ENCODE data around the gene NEDD4L. TPM values are rescaled to one million over a fixed set of nuclear protein-coding genes. Genes with fewer than 3 reads are reported as not detected.
"Not testable (repeated sequence)": the region's sequence is repeated elsewhere in the genome, so short reads cannot be mapped to it uniquely, and the experiment has no call there.

NEDD4L gene
- 93.0 TPM for polyA plus RNA-seq
- long read RNA-seq, donor 1, full-length matches to known transcripts = 7 of 7 reads
- long read RNA-seq, donor 1, partial matches to known transcripts = 0 of 7 reads
- long read RNA-seq, donor 1, other reads (novel, unspliced or antisense) = 0 of 7 reads
- long read RNA-seq, donor 2, transcript NEDD4L-237 (2 exons, 728 nt) = major isoform, 12 of 15 reads
- long read RNA-seq, donor 2, partial matches to known transcripts = 0 of 15 reads
- long read RNA-seq, donor 2, other reads (novel, unspliced or antisense) = 0 of 15 reads
- long read RNA-seq, donor 3 = 0 reads
- long read RNA-seq, donor 4, transcript NEDD4L-237 (2 exons, 728 nt) = major isoform, 5 of 5 reads
- long read RNA-seq, donor 4, partial matches to known transcripts = 0 of 5 reads
- long read RNA-seq, donor 4, other reads (novel, unspliced or antisense) = 0 of 5 reads
- long read RNA-seq, donor 5, partial matches to known transcripts = 0 of 4 reads
- long read RNA-seq, donor 5, other reads (novel, unspliced or antisense) = 0 of 4 reads
- long read RNA-seq, donor 6, full-length matches to known transcripts = 13 of 45 reads
- long read RNA-seq, donor 6, partial matches to known transcripts = 32 of 45 reads
- long read RNA-seq, donor 6, other reads (novel, unspliced or antisense) = 0 of 45 reads
- long read RNA-seq, donor 7, full-length matches to known transcripts = 9 of 9 reads
- long read RNA-seq, donor 7, partial matches to known transcripts = 0 of 9 reads
- long read RNA-seq, donor 7, other reads (novel, unspliced or antisense) = 0 of 9 reads
- long read RNA-seq, donor 8, transcript NEDD4L-229 (3 exons, 2,743 nt) = minor isoform, 5 of 26 reads
- long read RNA-seq, donor 8, transcript NEDD4L-237 (2 exons, 728 nt) = major isoform, 9 of 26 reads
- long read RNA-seq, donor 8, partial matches to known transcripts = 7 of 26 reads
- long read RNA-seq, donor 8, other reads (novel, unspliced or antisense) = 0 of 26 reads
- long read RNA-seq, donor 9, transcript NEDD4L-237 (2 exons, 728 nt) = major isoform, 10 of 13 reads
- long read RNA-seq, donor 9, partial matches to known transcripts = 0 of 13 reads
- long read RNA-seq, donor 9, other reads (novel, unspliced or antisense) = 0 of 13 reads
- long read RNA-seq, donor 10, transcript NEDD4L-237 (2 exons, 728 nt) = major isoform, 14 of 24 reads
- long read RNA-seq, donor 10, partial matches to known transcripts = 7 of 24 reads
- long read RNA-seq, donor 10, other reads (novel, unspliced or antisense) = 0 of 24 reads
- long read RNA-seq, donor 11, transcript NEDD4L-237 (2 exons, 728 nt) = major isoform, 13 of 13 reads
- long read RNA-seq, donor 11, partial matches to known transcripts = 0 of 13 reads
- long read RNA-seq, donor 11, other reads (novel, unspliced or antisense) = 0 of 13 reads

DNA sequence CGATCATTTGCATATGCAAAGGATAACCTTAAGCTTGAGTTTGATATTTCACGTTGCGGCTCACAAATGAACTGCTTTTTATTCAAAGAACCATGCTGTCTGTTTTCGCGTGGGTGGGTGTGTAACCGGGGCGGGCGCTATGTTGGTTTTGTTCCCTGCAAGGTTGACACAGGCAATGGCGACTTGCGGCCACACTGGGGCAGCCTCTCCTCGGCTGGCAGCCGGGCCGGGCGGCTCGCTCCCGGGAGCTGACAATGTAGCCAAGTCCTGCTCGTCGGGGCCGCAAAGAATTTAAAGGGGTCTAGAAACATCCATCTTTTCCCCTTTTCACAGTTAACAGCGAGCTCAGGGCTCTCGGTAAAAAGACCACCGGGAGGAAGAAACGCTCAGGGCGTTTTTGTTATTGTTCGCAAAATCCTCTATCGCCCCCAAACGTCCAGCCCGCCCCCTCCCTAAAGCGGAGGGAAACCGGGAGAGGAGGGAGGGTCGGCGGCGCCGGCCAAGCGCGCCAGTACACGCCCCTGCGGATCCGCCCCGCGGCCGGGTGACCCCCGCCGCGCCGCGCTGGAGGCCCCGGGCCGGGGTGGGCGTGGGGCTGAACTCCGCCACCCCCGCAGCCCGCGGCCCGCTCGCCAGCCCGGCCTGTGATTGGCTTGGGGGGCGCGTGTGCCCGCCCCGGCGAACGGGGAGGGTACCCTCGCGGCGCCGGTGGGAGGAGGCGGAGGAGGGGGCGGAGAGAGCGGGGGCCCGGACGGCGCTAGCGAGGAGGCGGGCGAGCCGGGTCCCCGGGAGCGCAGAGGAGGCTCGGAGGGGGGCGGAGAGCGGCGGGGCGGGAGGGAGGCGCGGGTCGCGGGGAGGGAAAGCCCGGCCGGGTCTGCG lies at the start of gene NEDD4L:
Gene NEDD4L, plus strand, starts transcription at position 736 of the 879 bp plus-strand sequence. CDS start 435 bp downstream, outside the sequence.
- Histone ChIP-seq H3K9me3 (ENCODE audit: control insufficient read depth, low read depth, low read length) (no peaks in the 10 kb centered on the region), H3K27ac (ENCODE audit: low read length) (peak within 1 kb of the TSS; percentile 96), H3K36me3 (ENCODE audit: control insufficient read depth, insufficient read depth, low read length) (no peaks in the 10 kb centered on the region), H3K4me1 (ENCODE audit: control insufficient read depth, insufficient read depth, low read length) (peaks cover 38% of the 10 kb centered on the region), H3K4me3 (ENCODE audit: low read length) (peak within 1 kb of the TSS; percentile 92), H3K27me3 (ENCODE audit: control insufficient read depth, insufficient read depth, low read length) (no peaks in the 10 kb centered on the region)
- WGBS (ENCODE audit: insufficient coverage, low lambda C conversion rate) = no CpG with 5 or more reads among the region's 91 CpGs
- DNase-seq = peak; percentile 82 to 94

DNA sequence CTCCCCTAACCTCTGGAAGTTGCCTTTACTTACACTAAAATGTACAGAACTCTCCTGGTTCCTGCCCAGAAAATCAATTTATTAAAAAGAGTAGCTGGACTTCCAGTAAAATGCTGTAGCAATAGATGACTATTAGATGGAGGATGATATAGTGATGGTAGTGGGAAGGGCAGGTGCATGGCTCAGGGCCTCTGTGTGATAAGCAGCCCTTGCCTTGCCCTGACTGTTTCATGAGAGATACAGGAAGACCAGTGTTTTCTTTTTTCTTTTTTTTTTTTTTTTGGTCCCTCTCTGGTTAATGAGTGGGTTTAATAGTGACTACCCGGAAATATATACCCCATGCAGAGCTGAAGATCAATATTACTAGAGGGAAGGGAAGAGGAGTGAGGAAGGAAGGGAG lies 48.7 kb upstream of the NEDD4L start:
- no peak for DNase-seq
- Histone ChIP-seq H3K4me3 (ENCODE audit: low read length) (no peak overlapping the region), H3K27ac (ENCODE audit: low read length) (no peak overlapping the region), H3K27me3 (ENCODE audit: control insufficient read depth, insufficient read depth, low read length) (no peaks in the 10 kb centered on the region), H3K4me1 (ENCODE audit: control insufficient read depth, insufficient read depth, low read length) (no peaks in the 10 kb centered on the region), H3K36me3 (ENCODE audit: control insufficient read depth, insufficient read depth, low read length) (no peaks in the 10 kb centered on the region), H3K9me3 (ENCODE audit: control insufficient read depth, low read depth, low read length) (no peaks in the 10 kb centered on the region)
- WGBS (ENCODE audit: insufficient coverage, low lambda C conversion rate) = 100% methylated on average over 1 of the region's 1 CpG

- no CpG with 5 or more reads among the region's 3 CpGs for WGBS (ENCODE audit: insufficient coverage, low lambda C conversion rate)
- not testable (repeated sequence) for H3K36me3 ChIP-seq (ENCODE audit: control insufficient read depth, insufficient read depth, low read length); H3K4me3 ChIP-seq (ENCODE audit: low read length); H3K4me1 ChIP-seq (ENCODE audit: control insufficient read depth, insufficient read depth, low read length); H3K27ac ChIP-seq (ENCODE audit: low read length); H3K9me3 ChIP-seq (ENCODE audit: control insufficient read depth, low read depth, low read length); H3K27me3 ChIP-seq (ENCODE audit: control insufficient read depth, insufficient read depth, low read length); DNase-seq
Measured at GRCh38 chr18:57996894-57997293, 47.1 kb upstream of the NEDD4L start.

DNA sequence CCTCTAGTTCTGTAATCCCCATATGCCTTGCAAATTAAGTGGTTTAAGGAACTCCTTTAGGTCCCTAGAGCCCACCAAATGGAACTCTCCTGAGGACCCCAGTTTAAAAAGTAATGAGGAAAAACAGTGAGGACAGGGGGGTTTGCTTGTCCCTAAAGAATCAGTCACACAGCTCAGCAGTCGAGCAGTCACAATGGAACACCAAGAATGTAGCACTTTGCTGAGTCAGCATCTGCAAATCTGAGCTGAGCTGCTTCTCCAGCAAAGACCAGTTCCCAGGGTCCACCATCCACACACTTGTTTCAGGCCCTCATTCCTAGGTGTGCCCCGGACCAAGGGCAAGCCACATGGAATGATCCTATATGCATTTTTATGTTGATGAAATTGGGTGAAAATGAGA lies 46.2 kb upstream of the NEDD4L start:
- no peak for DNase-seq
- WGBS (ENCODE audit: insufficient coverage, low lambda C conversion rate) = no CpG with 5 or more reads among the region's 2 CpGs
- Histone ChIP-seq H3K27ac (ENCODE audit: low read length) (no peak overlapping the region), H3K36me3 (ENCODE audit: control insufficient read depth, insufficient read depth, low read length) (no peaks in the 10 kb centered on the region), H3K4me3 (ENCODE audit: low read length) (no peak overlapping the region), H3K27me3 (ENCODE audit: control insufficient read depth, insufficient read depth, low read length) (no peaks in the 10 kb centered on the region), H3K4me1 (ENCODE audit: control insufficient read depth, insufficient read depth, low read length) (no peaks in the 10 kb centered on the region), H3K9me3 (ENCODE audit: control insufficient read depth, low read depth, low read length) (no peaks in the 10 kb centered on the region)

- Histone ChIP-seq H3K36me3 (ENCODE audit: control insufficient read depth, insufficient read depth, low read length) (no peaks in the 10 kb centered on the region), H3K27me3 (ENCODE audit: control insufficient read depth, insufficient read depth, low read length) (no peaks in the 10 kb centered on the region), H3K9me3 (ENCODE audit: control insufficient read depth, low read depth, low read length) (no peaks in the 10 kb centered on the region), H3K4me3 (ENCODE audit: low read length) (no peak overlapping the region), H3K4me1 (ENCODE audit: control insufficient read depth, insufficient read depth, low read length) (no peaks in the 10 kb centered on the region), H3K27ac (ENCODE audit: low read length) (no peak overlapping the region)
- WGBS (ENCODE audit: insufficient coverage, low lambda C conversion rate) = no CpG with 5 or more reads among the region's 1 CpG
- no peak for DNase-seq
Measured at GRCh38 chr18:57998461-57998860, 45.6 kb upstream of the NEDD4L start.

GRCh38 chr18:58004317-58004716 lies 39.7 kb upstream of the NEDD4L start:
- Histone ChIP-seq H3K4me3 (ENCODE audit: low read length) (no peak overlapping the region), H3K27me3 (ENCODE audit: control insufficient read depth, insufficient read depth, low read length) (no peaks in the 10 kb centered on the region), H3K36me3 (ENCODE audit: control insufficient read depth, insufficient read depth, low read length) (no peaks in the 10 kb centered on the region), H3K9me3 (ENCODE audit: control insufficient read depth, low read depth, low read length) (no peaks in the 10 kb centered on the region), H3K4me1 (ENCODE audit: control insufficient read depth, insufficient read depth, low read length) (no peaks in the 10 kb centered on the region), H3K27ac (ENCODE audit: low read length) (no peak overlapping the region)
- WGBS (ENCODE audit: insufficient coverage, low lambda C conversion rate) = 100% methylated on average over 3 of the region's 3 CpGs
- DNase-seq = no peak

GRCh38 chr18:58005011-58005410 lies 39.0 kb upstream of the NEDD4L start:
- no peak overlapping the region for H3K27ac ChIP-seq (ENCODE audit: low read length)
- WGBS (ENCODE audit: insufficient coverage, low lambda C conversion rate) = no CpG with 5 or more reads among the region's 2 CpGs
- no peak for DNase-seq

DNA sequence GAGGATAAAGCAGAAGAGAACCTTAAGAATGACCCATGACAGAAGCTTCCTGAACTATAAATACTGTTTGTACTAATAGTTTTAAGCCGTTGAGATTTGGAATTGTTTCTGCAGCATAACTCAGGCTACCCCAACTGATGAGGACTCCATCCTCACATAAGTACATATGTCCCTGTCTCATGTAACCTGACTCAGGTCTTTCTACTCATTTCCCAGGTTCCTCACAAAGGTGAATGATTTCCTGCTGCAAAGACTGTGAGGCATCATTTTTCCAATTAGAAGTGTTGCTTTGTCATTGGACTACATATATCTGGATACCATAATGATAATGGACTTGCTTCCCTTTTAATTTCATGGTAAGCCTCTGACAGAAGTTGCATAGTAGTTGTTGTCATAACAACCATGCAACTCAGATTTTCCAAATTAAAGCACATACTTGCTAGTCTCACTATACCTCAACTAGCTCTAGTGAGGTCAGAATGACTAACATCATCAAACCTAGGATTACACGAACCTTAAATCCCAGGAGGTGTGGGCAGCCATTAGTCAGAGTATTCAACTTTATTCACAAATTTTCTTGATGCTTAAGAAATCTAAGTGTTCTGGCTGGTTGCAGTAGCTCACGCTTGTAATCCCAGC lies 38.0 kb upstream of the NEDD4L start:
- no peak for DNase-seq
- H3K36me3 ChIP-seq (ENCODE audit: control insufficient read depth, insufficient read depth, low read length) = no peaks in the 10 kb centered on the region
- no CpG with 5 or more reads among the region's 3 CpGs for WGBS (ENCODE audit: insufficient coverage, low lambda C conversion rate)

More at GRCh38 chr18:58005011-58005410, 39.0 kb upstream of the NEDD4L start:
- H3K36me3 ChIP-seq (ENCODE audit: control insufficient read depth, insufficient read depth, low read length) = no peaks in the 10 kb centered on the region
- H3K27me3 ChIP-seq (ENCODE audit: control insufficient read depth, insufficient read depth, low read length) = no peaks in the 10 kb centered on the region
- no peaks in the 10 kb centered on the region for H3K4me1 ChIP-seq (ENCODE audit: control insufficient read depth, insufficient read depth, low read length)
- no peaks in the 10 kb centered on the region for H3K9me3 ChIP-seq (ENCODE audit: control insufficient read depth, low read depth, low read length)
- no peak overlapping the region for H3K4me3 ChIP-seq (ENCODE audit: low read length)

GRCh38 chr18:58009166-58009565 lies 34.9 kb upstream of the NEDD4L start:
- no peaks in the 10 kb centered on the region for H3K9me3 ChIP-seq (ENCODE audit: control insufficient read depth, low read depth, low read length)
- no peaks in the 10 kb centered on the region for H3K27me3 ChIP-seq (ENCODE audit: control insufficient read depth, insufficient read depth, low read length)
- no peaks in the 10 kb centered on the region for H3K36me3 ChIP-seq (ENCODE audit: control insufficient read depth, insufficient read depth, low read length)
- H3K27ac ChIP-seq (ENCODE audit: low read length) = no peak overlapping the region
- H3K4me3 ChIP-seq (ENCODE audit: low read length) = no peak overlapping the region
- peaks cover 21% of the 10 kb centered on the region for H3K4me1 ChIP-seq (ENCODE audit: control insufficient read depth, insufficient read depth, low read length)
- DNase-seq = no peak

More for the DNA sequence above, 38.0 kb upstream of the NEDD4L start:
- Histone ChIP-seq H3K4me3 (ENCODE audit: low read length) (no peak overlapping the region), H3K9me3 (ENCODE audit: control insufficient read depth, low read depth, low read length) (no peaks in the 10 kb centered on the region), H3K27me3 (ENCODE audit: control insufficient read depth, insufficient read depth, low read length) (no peaks in the 10 kb centered on the region), H3K27ac (ENCODE audit: low read length) (no peak overlapping the region), H3K4me1 (ENCODE audit: control insufficient read depth, insufficient read depth, low read length) (no peaks in the 10 kb centered on the region)
